Mesothelial cell of epicardium (in vitro differentiated cells): ENCODE data around the gene FNDC10. TPM values are rescaled to one million over a fixed set of nuclear protein-coding genes. Genes with fewer than 3 reads are reported as not detected.
A peak's percentile ranks its signal among the peaks of the same experiment; 100 is the strongest.

ENCODE experiments used
- DNase-seq, 2 experiments: peaks; one replicate each; pipeline ENCODE4 v3.0.0; 2021; ENCODE audit warnings: low spot score in 2 of 2; ENCODE audit not compliant: unreplicated experiment in 2 of 2
- H3K27ac Mint-ChIP-seq: 2 replicates; pipeline ENCODE4 v1.8.0; 2021; ENCODE audit warnings: mixed read lengths
- H3K27me3 Mint-ChIP-seq: 2 replicates; pipeline ENCODE4 v1.8.0; 2021; ENCODE audit warnings: low read depth, mixed read lengths
- H3K36me3 Mint-ChIP-seq: 2 replicates; pipeline ENCODE4 v1.8.0; 2021; ENCODE audit warnings: mixed read lengths
- H3K4me1 Mint-ChIP-seq: 2 replicates; pipeline ENCODE4 v1.8.0; 2021; ENCODE audit warnings: mixed read lengths
- H3K4me3 Mint-ChIP-seq: 2 replicates; pipeline ENCODE4 v1.8.0; 2021; ENCODE audit warnings: mild to moderate bottlenecking, moderate library complexity, mixed read lengths
- H3K9me3 Mint-ChIP-seq: 2 replicates; pipeline ENCODE4 v1.8.0; 2021; ENCODE audit warnings: mixed read lengths
- CTCF ChIP-seq: fragments of 200-600 bp; sonication (generic); IDR thresholded peaks from one replicate; pipeline ENCODE4 v1.5.0; 2021; ENCODE audit warnings: antibody characterized with exemption; ENCODE audit not compliant: unreplicated experiment
- total RNA-seq: library from RNA; stranded (reverse); gene quantifications from 3 replicates; pipeline ENCODE4 v1.2.1, GENCODE V29; 2021

FNDC10 gene
- total RNA-seq, 1 donor from 2014 or later = 5.4 TPM

GRCh38 chr1:1578371-1578940 is 21.5 kb downstream of the FNDC10 start:
- no peak for DNase-seq

GRCh38 chr1:1577367-1578011 is 22.4 kb downstream of the FNDC10 start:
- no peak for DNase-seq
- Mint-ChIP-seq H3K27ac (no peak overlapping the region), H3K4me3 (no peak overlapping the region), H3K9me3 (no peaks in the 10 kb centered on the region), H3K4me1 (peaks cover 18% of the 10 kb centered on the region), H3K36me3 (no peaks in the 10 kb centered on the region), H3K27me3 (peaks cover 35% of the 10 kb centered on the region)
- TF ChIP-seq CTCF = no peak

More at GRCh38 chr1:1578371-1578940, 21.5 kb downstream of the FNDC10 start:
- H3K27ac Mint-ChIP-seq = no peak overlapping the region
- no peak overlapping the region for H3K4me3 Mint-ChIP-seq
- no peaks in the 10 kb centered on the region for H3K36me3 Mint-ChIP-seq
- peaks cover 14% of the 10 kb centered on the region for H3K4me1 Mint-ChIP-seq
- H3K27me3 Mint-ChIP-seq = peaks cover 45% of the 10 kb centered on the region
- H3K9me3 Mint-ChIP-seq = no peaks in the 10 kb centered on the region
- TF ChIP-seq CTCF = no peak

- H3K4me3 Mint-ChIP-seq = peak within 1 kb of the TSS; percentile 95
- peaks cover 15% of the 10 kb centered on the region for H3K27me3 Mint-ChIP-seq
- TF ChIP-seq CTCF = no peak
- peaks cover 5% of the 10 kb centered on the region for H3K36me3 Mint-ChIP-seq
- peak within 1 kb of the TSS; percentile 99 for H3K27ac Mint-ChIP-seq
- H3K4me1 Mint-ChIP-seq = peaks cover 23% of the 10 kb centered on the region
- no peaks in the 10 kb centered on the region for H3K9me3 Mint-ChIP-seq
- DNase-seq = peak; percentile 92 to 96
These were observed 25.0 kb downstream of the FNDC10 start, which contains the start of gene SSU72 for GRCh38 chr1:1574721-1575537. SSU72 (minus strand) TSS chr1:1574863; CDS start chr1:1574557, 306 bp downstream.

GRCh38 chr1:1573843-1574720 is 25.9 kb downstream of the FNDC10 start:
- DNase-seq = peak; percentile 57 to 67
- peak overlapping the region; percentile 94 for H3K4me3 Mint-ChIP-seq
- TF ChIP-seq CTCF = no peak
- H3K36me3 Mint-ChIP-seq = peaks cover 7% of the 10 kb centered on the region
- H3K4me1 Mint-ChIP-seq = peaks cover 23% of the 10 kb centered on the region
- H3K27ac Mint-ChIP-seq = peak overlapping the region; percentile 99
- H3K27me3 Mint-ChIP-seq = peaks cover 10% of the 10 kb centered on the region
- no peaks in the 10 kb centered on the region for H3K9me3 Mint-ChIP-seq

- DNase-seq = no peak
- Mint-ChIP-seq H3K27ac (no peak overlapping the region), H3K36me3 (peaks cover 26% of the 10 kb centered on the region), H3K27me3 (no peaks in the 10 kb centered on the region), H3K4me3 (no peak overlapping the region), H3K4me1 (peaks cover 14% of the 10 kb centered on the region), H3K9me3 (no peaks in the 10 kb centered on the region)
- no peak for TF ChIP-seq CTCF
These were observed 30.6 kb downstream of the FNDC10 start for GRCh38 chr1:1569341-1569740.
